OCI-LY7 (cell line): ENCODE data around the gene HDAC4. TPM values are rescaled to one million over a fixed set of nuclear protein-coding genes. Genes with fewer than 3 reads are reported as not detected.

Experiments
- BruUV-seq: library from RNA; stranded (reverse); fragments of 400-500 nt; replicated peaks from 2 replicates; lab custom pipeline; 2021; lab: Mats Ljungman, UMichigan
- CTCF ChIA-PET: fragments of 300-600 bp; sonication (Branson Sonifier 250); formaldehyde crosslinking; loops from one replicate; lab custom pipeline; 2022; ENCODE audit warnings: antibody characterized with exemption; ENCODE audit not compliant: unreplicated experiment; lab: Charles Lee
- POLR2A ChIA-PET: fragments of 300-600 bp; sonication (Branson Sonifier 250); formaldehyde crosslinking; loops from one replicate; lab custom pipeline; 2022; ENCODE audit warnings: antibody characterized with exemption; lab: Charles Lee
- DNase-seq: peaks from one replicate; pipeline ENCODE4 v3.0.0-alpha.2; 2015; ENCODE audit warnings: low spot score
- H2AFZ ChIP-seq: fragments of 200-600 bp; sonication (generic), shearing (Covaris generic); 2 replicates; pipeline ENCODE4 v1.6.1; 2014; ENCODE audit warnings: mild to moderate bottlenecking, antibody characterized with exemption, low read length, moderate library complexity
- H3K27ac ChIP-seq: fragments of 200-600 bp; sonication (generic); 2 replicates; pipeline ENCODE4 v1.5.1; 2014; ENCODE audit warnings: mixed run types, low read depth, mild to moderate bottlenecking, moderate library complexity, low read length, inconsistent platforms; ENCODE audit not compliant: poor library complexity, severe bottlenecking
- H3K36me3 ChIP-seq: fragments of 200-600 bp; sonication (generic); 2 replicates; pipeline ENCODE4 v1.6.1; 2014; ENCODE audit warnings: mild to moderate bottlenecking, antibody characterized with exemption, low read length, moderate library complexity, mixed read lengths; ENCODE audit not compliant: insufficient read depth
- H3K4me1 ChIP-seq: fragments of 200-600 bp; sonication (generic); 2 replicates; pipeline ENCODE4 v1.5.1; 2014; ENCODE audit warnings: mild to moderate bottlenecking, low read length; ENCODE audit not compliant: insufficient read depth, poor library complexity, severe bottlenecking
- H3K4me2 ChIP-seq: fragments of 200-600 bp; sonication (generic); 2 replicates; pipeline ENCODE4 v1.6.1; 2014; ENCODE audit warnings: mild to moderate bottlenecking, low read length
- H3K4me3 ChIP-seq: fragments of 200-600 bp; sonication (generic); 2 replicates; pipeline ENCODE4 v1.5.1; 2014; ENCODE audit warnings: mild to moderate bottlenecking, low read depth, low read length; ENCODE audit not compliant: poor library complexity, severe bottlenecking
- H3K79me2 ChIP-seq: fragments of 200-600 bp; sonication (generic); 2 replicates; pipeline ENCODE4 v1.6.1; 2016; ENCODE audit warnings: low read depth, mild to moderate bottlenecking, low read length, moderate library complexity, mixed read lengths; ENCODE audit not compliant: insufficient read depth
- H3K9me2 ChIP-seq: fragments of 200-600 bp; sonication (generic); 2 replicates; pipeline ENCODE4 v1.6.1; 2016; ENCODE audit warnings: mild to moderate bottlenecking, low read length, mixed read lengths; ENCODE audit not compliant: insufficient read depth
- H3K9me3 ChIP-seq: fragments of 200-600 bp; sonication (generic); 2 replicates; pipeline ENCODE4 v1.6.1; 2014; ENCODE audit warnings: mild to moderate bottlenecking, mixed run types, low read length, mixed read lengths
- H4K20me1 ChIP-seq: fragments of 200-600 bp; sonication (generic); 2 replicates; pipeline ENCODE4 v1.6.1; 2014; ENCODE audit warnings: mild to moderate bottlenecking, antibody characterized with exemption, low read length, moderate library complexity, mixed read lengths; ENCODE audit not compliant: insufficient read depth
- EZH2phosphoT487 ChIP-seq: fragments of 200-600 bp; sonication (generic); IDR thresholded peaks from 2 replicates; pipeline ENCODE4 v1.6.1; 2018; ENCODE audit warnings: low read depth, borderline replicate concordance, mild to moderate bottlenecking, mixed run types, antibody characterized with exemption, low read length, moderate library complexity, mixed read lengths
- intact Hi-C: fragments of 100-400 bp; cut with micrococcal nuclease; formaldehyde crosslinking; loops from one replicate; pipeline ENCODE4 v1.10.0; 2022; ENCODE audit not compliant: unreplicated experiment
- total RNA-seq, 2 experiments: library from RNA; depleted of rRNA in 1 of 2; stranded (reverse); fragments of >200 nt in 1 of 2; shearing (Covaris generic) in 1 of 2; gene quantifications; 2 replicates each; pipeline ENCODE4 v1.2.3, GENCODE V29; 2014 to 2022
- TF ChIP-seq, protein P1 (sequence below): fragments of 200-600 bp; sonication (generic); conservative IDR thresholded peaks from 2 replicates; pipeline ENCODE4 v1.5.1; 2014; ENCODE audit warnings: mild to moderate bottlenecking, antibody characterized with exemption, low read length, moderate library complexity, mixed read lengths

HDAC4 gene
- total RNA-seq, 2 experiments from 2014 or later: 10.2 to 20.6 TPM

DNA sequence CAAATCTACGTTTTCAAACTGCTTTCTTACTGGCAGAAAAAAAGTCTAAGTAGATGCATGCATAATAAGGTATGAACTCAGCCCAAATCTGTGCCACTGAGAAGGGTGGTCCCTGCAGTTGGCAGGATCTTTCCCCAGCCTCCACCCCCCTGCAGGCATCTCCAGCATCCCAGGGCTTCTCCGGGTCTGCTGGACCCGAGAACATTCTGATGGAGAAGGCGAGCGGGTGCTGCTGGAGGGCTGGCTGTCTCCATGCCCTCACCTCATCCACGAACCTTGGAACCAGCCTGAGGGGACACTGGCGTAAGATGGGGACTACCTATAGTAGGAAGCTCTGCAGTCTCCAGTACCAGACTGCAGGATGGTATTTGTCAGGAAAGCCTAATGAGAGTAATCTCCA lies 198.9 kb downstream of the HDAC4 start:
- Histone ChIP-seq H3K4me3 (no peak overlapping the region), H3K79me2 (no peaks in the 10 kb centered on the region), H3K4me1 (no peaks in the 10 kb centered on the region), H2AFZ (no peak overlapping the region), H4K20me1 (no peaks in the 10 kb centered on the region), H3K36me3 (no peaks in the 10 kb centered on the region), H3K27ac (no peak overlapping the region), H3K9me2 (no peaks in the 10 kb centered on the region), H3K9me3 (no peaks in the 10 kb centered on the region), H3K4me2 (no peak overlapping the region)
- POLR2A ChIA-PET: no interaction called here
- TF ChIP-seq EZH2phosphoT487: no peak
- TF ChIP-seq, protein P1, sequence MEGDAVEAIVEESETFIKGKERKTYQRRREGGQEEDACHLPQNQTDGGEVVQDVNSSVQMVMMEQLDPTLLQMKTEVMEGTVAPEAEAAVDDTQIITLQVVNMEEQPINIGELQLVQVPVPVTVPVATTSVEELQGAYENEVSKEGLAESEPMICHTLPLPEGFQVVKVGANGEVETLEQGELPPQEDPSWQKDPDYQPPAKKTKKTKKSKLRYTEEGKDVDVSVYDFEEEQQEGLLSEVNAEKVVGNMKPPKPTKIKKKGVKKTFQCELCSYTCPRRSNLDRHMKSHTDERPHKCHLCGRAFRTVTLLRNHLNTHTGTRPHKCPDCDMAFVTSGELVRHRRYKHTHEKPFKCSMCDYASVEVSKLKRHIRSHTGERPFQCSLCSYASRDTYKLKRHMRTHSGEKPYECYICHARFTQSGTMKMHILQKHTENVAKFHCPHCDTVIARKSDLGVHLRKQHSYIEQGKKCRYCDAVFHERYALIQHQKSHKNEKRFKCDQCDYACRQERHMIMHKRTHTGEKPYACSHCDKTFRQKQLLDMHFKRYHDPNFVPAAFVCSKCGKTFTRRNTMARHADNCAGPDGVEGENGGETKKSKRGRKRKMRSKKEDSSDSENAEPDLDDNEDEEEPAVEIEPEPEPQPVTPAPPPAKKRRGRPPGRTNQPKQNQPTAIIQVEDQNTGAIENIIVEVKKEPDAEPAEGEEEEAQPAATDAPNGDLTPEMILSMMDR: no peak
- BruUV-seq: no TSS peak
- CTCF ChIA-PET: no interaction called here
- DNase-seq: no peak
- intact Hi-C loops: no loop called here

DNA sequence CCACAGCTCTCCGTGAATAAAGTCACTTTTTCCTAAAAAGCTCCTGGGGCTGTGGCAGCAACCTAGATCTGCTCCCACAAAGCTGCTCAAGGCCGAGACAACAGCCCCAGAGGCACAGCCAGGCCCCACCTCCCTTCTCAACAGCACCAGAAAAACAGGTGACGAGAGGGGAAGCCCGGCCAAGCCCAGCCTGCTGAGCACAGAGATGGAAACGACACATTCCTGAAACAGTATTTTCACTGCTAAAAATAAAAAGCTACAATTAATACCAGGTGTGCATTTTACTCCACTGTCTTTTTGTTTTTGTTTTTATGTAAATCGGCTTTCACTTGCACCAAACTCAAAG lies 199.3 kb downstream of the HDAC4 start:
- POLR2A ChIA-PET: interaction anchor here (0.7 kb wide), 1 partner anchor 447 kb away, joined by 3 read pairs; no protein-coding TSS in a partner anchor
- BruUV-seq: no TSS peak

More for the DNA sequence above, 199.3 kb downstream of the HDAC4 start:
- H3K9me2 ChIP-seq: no peaks in the 10 kb centered on the region
- DNase-seq: no peak
- H3K36me3 ChIP-seq: no peaks in the 10 kb centered on the region
- no peak overlapping the region for H3K4me3 ChIP-seq
- no peak overlapping the region for H3K4me2 ChIP-seq
- H3K4me1 ChIP-seq: no peaks in the 10 kb centered on the region
- CTCF ChIA-PET: no interaction called here
- TF ChIP-seq, protein P1: no peak
- no peak for TF ChIP-seq EZH2phosphoT487
- H3K9me3 ChIP-seq: no peaks in the 10 kb centered on the region
- no peaks in the 10 kb centered on the region for H4K20me1 ChIP-seq
- intact Hi-C loops: no loop called here
- H3K27ac ChIP-seq: no peak overlapping the region
- no peaks in the 10 kb centered on the region for H3K79me2 ChIP-seq
- H2AFZ ChIP-seq: no peak overlapping the region
